SK-N-MC (cell line): ENCODE data around the gene CZIB.

ENCODE experiments used
- EZH2 ChIP-seq: fragments of 200-600 bp; sonication (generic); IDR thresholded peaks from one replicate; pipeline ENCODE4 v1.6.1; 2017; ENCODE audit warnings: antibody characterized with exemption
- POLR2AphosphoS5 ChIP-seq: IDR thresholded peaks from 2 replicates; pipeline ENCODE4 v1.6.1; 2012; ENCODE audit warnings: mild to moderate bottlenecking, low read depth, low read length, borderline replicate concordance

GRCh38 chr1:53165408-53165961 lies 54.9 kb downstream of the CZIB start:
- TF ChIP-seq EZH2 = no peak
- TF ChIP-seq POLR2AphosphoS5 = no peak
